ENCODE data around the gene NCOA1. TPM values are rescaled to one million over a fixed set of nuclear protein-coding genes. Genes with fewer than 3 reads are reported as not detected.
A peak's percentile ranks its signal among the peaks of the same experiment; 100 is the strongest.

Gene NCOA1
- polyA plus RNA-seq, 1 of the 3 experiments (the other 2 are of a cell fraction): 10.7 TPM

GRCh38 chr2:24806661-24807036 lies 315.6 kb downstream of the NCOA1 start:
- Histone ChIP-seq H3K27me3 (ENCODE audit: insufficient read depth) (no peaks in the 10 kb centered on the region), H4K20me1 (ENCODE audit: insufficient read depth) (peaks cover 2% of the 10 kb centered on the region; the same call in 1 of the 2 replicates), H3K9me2 (no peaks in the 10 kb centered on the region), H3K36me3 (replicated peaks in 1 of 2; ENCODE audit: control insufficient read depth in 1 of 2, insufficient read depth in 2 of 2, low read length in 1 of 2) (peaks cover 8 to 17% of the 10 kb centered on the region in 2 experiments), H3F3A (replicated peaks; ENCODE audit: insufficient read depth) (peaks cover 11% of the 10 kb centered on the region), H2AFZ (ENCODE audit: low read depth) (no peak overlapping the region), H3K27ac (ENCODE audit: low read depth in 2 of 2, low read length in 1 of 2) (peak overlapping the region in 1 of 2 experiments; percentile 23; a peak in 1 of 4 replicates), H3K9ac (no peak overlapping the region), H3K4me1 (ENCODE audit: control insufficient read depth in 1 of 2, insufficient read depth in 2 of 2, low read depth in 1 of 2, low read length in 1 of 2) (peaks cover 0 to 11% of the 10 kb centered on the region in 2 experiments; a peak in 2 of 4 replicates), H3K79me2 (ENCODE audit: insufficient read depth) (peaks cover 95% of the 10 kb centered on the region), H3K9me3 (no peaks in the 10 kb centered on the region), H3K4me3 (ENCODE audit: low read depth in 2 of 2, low read length in 1 of 2) (no peak overlapping the region), H3K4me2 (no peak overlapping the region)
- ChIA-PET POLR2A (no interaction called here), CTCF (interaction anchor here (1.5 to 1.8 kb wide), 2 partner anchors 12 to 21 kb away, joined by 3 to 4 read pairs; no protein-coding TSS in a partner anchor)
- TF ChIP-seq TAF1 (IDR thresholded peaks at IDR 0.05; ENCODE audit: borderline replicate concordance, low read depth, low read length): no peak
- TF ChIP-seq, protein P1, sequence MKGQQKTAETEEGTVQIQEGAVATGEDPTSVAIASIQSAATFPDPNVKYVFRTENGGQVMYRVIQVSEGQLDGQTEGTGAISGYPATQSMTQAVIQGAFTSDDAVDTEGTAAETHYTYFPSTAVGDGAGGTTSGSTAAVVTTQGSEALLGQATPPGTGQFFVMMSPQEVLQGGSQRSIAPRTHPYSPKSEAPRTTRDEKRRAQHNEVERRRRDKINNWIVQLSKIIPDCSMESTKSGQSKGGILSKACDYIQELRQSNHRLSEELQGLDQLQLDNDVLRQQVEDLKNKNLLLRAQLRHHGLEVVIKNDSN (IDR thresholded peaks at IDR 0.05; ENCODE audit: borderline replicate concordance, low read depth): no peak
- no peak for TF ChIP-seq GATA2 (CRISPR knock-in tag; IDR thresholded peaks at IDR 0.05)
- TF ChIP-seq, protein P2, sequence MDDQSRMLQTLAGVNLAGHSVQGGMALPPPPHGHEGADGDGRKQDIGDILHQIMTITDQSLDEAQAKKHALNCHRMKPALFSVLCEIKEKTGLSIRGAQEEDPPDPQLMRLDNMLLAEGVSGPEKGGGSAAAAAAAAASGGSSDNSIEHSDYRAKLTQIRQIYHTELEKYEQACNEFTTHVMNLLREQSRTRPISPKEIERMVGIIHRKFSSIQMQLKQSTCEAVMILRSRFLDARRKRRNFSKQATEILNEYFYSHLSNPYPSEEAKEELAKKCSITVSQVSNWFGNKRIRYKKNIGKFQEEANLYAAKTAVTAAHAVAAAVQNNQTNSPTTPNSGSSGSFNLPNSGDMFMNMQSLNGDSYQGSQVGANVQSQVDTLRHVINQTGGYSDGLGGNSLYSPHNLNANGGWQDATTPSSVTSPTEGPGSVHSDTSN (IDR thresholded peaks at IDR 0.05): no peak
- TF ChIP-seq, protein P3, sequence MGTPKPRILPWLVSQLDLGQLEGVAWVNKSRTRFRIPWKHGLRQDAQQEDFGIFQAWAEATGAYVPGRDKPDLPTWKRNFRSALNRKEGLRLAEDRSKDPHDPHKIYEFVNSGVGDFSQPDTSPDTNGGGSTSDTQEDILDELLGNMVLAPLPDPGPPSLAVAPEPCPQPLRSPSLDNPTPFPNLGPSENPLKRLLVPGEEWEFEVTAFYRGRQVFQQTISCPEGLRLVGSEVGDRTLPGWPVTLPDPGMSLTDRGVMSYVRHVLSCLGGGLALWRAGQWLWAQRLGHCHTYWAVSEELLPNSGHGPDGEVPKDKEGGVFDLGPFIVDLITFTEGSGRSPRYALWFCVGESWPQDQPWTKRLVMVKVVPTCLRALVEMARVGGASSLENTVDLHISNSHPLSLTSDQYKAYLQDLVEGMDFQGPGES (IDR thresholded peaks at IDR 0.05; ENCODE audit: low read depth, low read length): no peak
- TF ChIP-seq POLR2AphosphoS5 (IDR thresholded peaks at IDR 0.05; ENCODE audit: low read depth, low read length): no peak
- TF ChIP-seq FOSL2 (IDR thresholded peaks at IDR 0.05; ENCODE audit: borderline replicate concordance, low read depth): no peak
- TF ChIP-seq GABPA (IDR thresholded peaks at IDR 0.05; ENCODE audit: low read depth): no peak
- TF ChIP-seq REST (IDR thresholded peaks at IDR 0.05; ENCODE audit: low read depth, low read length): no peak
- no peak for TF ChIP-seq RAD21 (IDR thresholded peaks at IDR 0.05; ENCODE audit: low read length)
- TF ChIP-seq RCOR1 (IDR thresholded peaks at IDR 0.05; ENCODE audit: low read length): no peak
- TF ChIP-seq, protein P4, sequence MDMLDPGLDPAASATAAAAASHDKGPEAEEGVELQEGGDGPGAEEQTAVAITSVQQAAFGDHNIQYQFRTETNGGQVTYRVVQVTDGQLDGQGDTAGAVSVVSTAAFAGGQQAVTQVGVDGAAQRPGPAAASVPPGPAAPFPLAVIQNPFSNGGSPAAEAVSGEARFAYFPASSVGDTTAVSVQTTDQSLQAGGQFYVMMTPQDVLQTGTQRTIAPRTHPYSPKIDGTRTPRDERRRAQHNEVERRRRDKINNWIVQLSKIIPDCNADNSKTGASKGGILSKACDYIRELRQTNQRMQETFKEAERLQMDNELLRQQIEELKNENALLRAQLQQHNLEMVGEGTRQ (IDR thresholded peaks at IDR 0.05; ENCODE audit: borderline replicate concordance, low read depth, low read length): no peak
- TF ChIP-seq TEAD4 (IDR thresholded peaks at IDR 0.05; ENCODE audit: borderline replicate concordance, insufficient read depth): no peak
- no peak for TF ChIP-seq NFIC (IDR thresholded peaks at IDR 0.05; ENCODE audit: borderline replicate concordance)
- TF ChIP-seq MXI1 (IDR thresholded peaks at IDR 0.05; ENCODE audit: low read depth, low read length): no peak
- TF ChIP-seq ELF1 (IDR thresholded peaks at IDR 0.05): no peak
- TF ChIP-seq MEF2A (IDR thresholded peaks at IDR 0.05; ENCODE audit: borderline replicate concordance, low read depth): no peak
- TF ChIP-seq JUND (IDR thresholded peaks at IDR 0.05): no peak
- TF ChIP-seq CHD2 (IDR thresholded peaks at IDR 0.05; ENCODE audit: low read length, partially characterized antibody): no peak
- no peak for DNase-seq
